HG03565 (cell line): ENCODE data around the gene CCDC146.
"Not testable (repeated sequence)": the region's sequence is repeated elsewhere in the genome, so short reads cannot be mapped to it uniquely, and the experiment has no call there.

Source experiments
- ATAC-seq: cut with Tn5 transposase; IDR thresholded peaks from one replicate; pipeline ENCODE4 v1.9.1; 2021; ENCODE audit warnings: mild to moderate bottlenecking, moderate library complexity; ENCODE audit not compliant: unreplicated experiment

Gene CCDC146

DNA sequence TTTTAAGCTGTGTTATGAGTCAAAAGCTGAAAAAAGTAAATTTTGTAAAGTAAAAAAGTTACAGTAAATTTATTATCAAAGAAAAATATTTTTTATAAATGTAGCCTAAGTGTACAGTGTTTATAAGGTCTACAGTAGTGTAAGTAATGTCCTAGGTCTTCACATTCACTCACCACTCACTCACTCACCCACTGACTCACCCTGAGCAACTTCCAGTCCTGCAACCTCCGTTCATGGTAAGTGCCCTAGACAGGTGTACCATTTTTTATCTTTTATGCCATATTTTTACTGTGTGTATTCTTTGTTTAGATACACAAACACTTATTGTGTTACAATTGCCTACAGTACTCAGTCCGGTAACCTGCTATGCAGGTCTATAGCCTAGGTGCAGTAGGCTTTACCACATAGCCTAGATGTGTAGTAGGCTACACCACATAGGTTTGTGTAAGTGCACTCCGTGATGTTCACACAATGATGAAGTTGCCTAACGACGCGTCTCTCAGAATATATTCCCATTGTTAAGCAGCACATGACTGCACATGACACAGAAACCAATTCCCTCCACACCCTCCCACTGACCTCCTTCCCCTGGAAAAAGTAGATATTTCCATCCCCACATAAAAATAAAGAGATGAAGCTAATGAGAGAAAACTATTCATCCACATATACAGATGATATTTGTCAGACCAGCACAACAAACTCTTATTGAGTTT lies 122.0 kb downstream of the CCDC146 start:
- no peak for ATAC-seq

DNA sequence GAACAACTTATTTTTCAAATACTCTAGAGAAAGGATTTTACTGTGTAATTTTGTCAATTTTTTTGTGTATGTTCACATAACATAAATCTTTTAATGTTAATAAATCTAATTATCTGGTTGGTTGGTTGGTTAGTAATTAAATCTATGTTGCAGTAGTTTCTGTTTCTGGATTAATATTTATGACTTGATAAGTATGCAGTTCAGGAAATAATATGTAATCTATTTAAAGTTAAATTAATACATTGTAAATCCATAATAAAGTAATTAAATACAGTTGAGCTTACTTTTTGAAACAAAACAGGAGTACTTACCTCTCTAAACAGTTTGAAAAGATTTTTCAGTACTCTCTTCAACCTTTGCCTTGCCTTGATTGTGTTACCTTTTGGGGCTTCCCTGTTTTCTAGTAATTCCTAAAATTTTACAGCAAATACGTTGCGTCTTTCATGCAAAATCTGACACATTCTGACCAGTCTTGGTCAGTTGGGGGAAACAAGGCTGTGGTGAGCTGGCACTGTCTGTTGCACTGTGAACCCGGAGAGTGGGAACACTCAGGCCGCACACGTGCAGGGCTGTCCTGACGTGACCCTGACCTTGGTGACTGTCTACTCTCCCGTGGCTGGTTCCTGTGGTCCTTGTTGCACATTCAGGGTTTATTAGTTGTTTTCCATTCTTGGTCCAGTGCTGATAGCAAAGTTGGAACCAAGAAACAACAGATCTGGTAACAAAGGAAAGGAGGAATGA lies 122.8 kb downstream of the CCDC146 start:
- ATAC-seq: no peak

DNA sequence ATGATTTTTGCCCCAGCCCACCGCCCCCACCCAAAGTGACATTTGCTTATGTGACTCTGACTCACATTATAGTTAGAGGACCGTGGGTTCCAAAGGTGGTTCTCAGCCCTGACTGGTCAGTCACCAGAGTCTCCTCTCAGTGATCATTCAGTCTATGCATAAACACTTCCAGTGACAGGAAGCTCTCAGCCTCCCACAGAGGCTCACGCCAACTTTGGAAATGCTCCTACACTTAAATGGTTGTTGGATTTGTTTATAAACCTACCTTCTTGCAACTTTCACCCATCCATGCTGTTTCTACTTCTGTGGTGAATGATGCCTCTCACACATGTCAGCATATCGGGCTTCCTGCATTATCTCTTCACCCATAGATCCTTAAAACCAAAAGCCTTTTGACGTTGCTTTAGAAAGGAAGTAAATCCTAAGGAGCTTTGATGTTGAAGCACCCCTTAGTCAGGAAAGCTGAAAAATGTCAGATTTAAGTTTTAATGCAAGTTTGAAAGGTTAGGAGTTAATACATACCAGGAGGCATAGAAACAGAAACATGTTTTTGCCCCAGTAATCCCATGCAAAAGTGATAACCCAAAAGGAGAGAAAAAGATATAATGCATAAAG lies 123.7 kb downstream of the CCDC146 start:
- no peak for ATAC-seq

DNA sequence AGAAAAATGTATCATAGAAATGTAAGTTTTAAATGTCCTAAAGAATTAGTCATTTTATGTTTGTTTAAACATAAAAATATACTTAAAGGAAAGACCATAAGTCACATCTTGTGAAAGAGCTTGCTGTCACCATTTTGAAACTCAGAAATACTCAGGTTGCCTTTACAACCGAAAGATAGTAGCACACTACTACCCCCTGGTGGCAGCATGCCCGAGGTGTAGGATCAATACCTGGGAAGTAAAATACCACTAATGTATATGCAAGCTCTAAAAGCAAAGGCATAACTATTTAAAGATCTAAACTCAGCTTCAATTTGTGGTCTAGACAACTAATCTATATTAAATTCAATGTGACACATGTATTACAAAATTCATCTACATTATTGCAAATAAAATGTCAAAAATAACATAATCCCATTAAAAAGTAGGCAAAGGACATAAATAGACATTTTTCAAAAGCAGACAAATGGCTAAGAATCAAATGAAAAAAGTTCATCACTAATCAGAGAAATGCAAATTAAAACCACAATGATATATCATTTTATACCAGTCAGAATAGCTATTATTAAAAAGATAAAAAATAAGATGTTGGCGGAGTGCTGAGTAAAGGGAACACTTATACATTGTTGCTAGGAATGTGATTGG lies 124.9 kb downstream of the CCDC146 start:
- no peak for ATAC-seq

DNA sequence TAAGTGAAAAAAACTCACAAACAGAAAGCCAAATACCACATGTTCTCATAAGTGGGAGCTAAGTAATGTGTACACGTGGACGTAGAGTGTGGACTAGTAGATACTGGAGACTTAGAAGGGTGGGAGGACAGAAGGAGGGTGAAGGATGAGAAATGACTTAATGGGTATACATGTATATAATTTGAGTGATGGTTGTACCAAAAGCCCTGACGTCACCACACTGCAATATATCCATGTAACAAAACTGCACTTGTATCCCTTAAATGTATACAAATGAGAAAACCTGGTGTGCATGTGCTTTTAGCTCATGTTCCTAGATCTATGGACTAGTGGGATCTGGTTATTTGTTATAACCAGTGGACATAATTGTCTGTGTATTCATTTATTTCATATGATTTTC lies 125.7 kb downstream of the CCDC146 start:
- no peak for ATAC-seq

DNA sequence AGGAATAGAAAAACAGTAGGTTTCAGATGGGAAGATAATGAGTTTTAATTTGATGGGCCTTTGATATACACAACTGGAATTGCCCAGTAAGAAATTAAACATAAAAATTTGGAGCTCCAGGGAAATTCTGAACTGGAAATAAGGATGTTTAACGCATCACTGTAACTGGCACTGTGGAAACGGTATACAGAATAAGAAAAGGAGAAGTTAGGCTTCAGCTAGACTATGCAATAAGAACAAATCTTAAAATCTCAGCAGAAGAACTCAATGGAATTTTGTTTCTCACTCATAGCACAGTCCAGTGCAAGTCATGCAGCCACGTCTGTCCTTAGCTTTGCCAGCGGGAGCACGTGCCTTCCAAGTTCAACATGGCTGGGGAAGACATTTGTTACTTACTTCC lies 130.1 kb downstream of the CCDC146 start:
- no peak for ATAC-seq

DNA sequence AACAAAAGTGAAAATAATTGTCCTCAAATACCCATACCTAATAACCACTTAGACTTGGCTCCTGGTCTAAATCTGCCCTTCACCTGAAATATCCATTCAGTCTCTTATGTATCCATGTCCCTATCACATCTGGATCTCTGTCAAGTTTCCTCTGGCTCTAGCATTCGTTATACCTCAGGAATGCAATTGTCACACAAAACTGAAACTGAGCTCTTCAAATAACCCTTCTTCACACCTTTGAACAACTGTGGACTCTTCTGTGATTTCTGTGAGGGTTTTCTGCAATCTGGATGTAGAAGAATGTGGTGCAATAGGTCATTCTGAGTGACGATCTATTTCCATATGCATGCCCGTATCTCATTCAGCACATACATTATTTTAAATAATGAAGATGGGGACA lies 130.7 kb downstream of the CCDC146 start:
- no peak for ATAC-seq

DNA sequence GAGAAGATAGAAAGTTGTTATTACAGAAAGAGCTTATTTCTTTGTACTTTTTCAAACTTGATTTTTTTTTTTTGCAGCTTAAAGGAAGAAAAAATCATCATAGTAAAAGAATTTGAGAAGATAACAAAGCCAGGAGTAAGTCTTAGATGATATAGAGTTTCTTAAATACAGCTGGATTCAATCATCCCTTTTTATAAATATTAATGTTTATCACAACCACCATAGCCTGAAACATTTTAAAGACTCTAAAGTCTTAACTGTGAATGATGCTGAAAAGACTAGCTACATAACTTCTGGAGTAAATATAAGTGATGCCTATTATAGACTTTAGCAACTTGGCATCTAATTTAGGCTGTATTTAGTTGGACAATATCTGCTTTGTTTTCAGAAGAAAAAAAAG lies 132.0 kb downstream of the CCDC146 start:
- ATAC-seq: no peak

DNA sequence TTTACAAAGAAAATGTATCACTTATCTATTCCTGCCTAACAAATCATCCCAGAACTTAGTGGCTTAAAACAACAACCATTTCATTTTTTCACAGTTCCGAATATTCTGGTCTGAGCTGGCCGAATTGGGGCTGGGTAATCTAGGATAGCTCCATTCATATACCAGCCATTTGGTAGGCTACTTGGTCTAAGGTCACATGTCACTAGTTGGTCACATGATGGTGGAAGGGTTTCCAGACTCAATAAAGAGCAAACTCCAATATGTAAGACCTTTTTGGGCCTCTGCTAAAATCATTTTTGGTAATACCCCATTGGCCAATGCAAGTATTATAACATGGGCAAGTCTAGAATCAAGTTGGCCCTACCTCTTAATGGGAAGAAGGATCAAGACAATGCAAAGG lies 132.5 kb downstream of the CCDC146 start:
- no peak for ATAC-seq

DNA sequence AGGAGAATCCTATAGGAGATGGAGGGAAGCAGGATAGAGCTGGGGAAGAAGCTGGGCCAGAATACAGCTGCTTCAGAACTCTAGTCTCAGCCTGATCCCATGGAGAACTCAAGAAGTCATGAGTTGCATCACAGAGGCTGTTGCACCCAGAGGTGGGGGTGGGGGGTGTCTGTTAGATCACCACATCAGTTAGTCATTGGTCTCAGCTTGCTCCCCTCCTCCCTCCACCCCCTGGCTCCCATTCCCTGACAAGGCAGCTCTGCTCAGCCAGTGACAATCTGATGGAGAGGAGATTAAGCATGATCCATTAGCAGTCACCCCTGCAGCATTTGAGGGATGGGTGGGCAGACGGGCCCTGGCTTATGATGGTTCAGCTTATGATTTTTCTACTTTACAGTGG lies 135.6 kb downstream of the CCDC146 start:
- no peak for ATAC-seq

DNA sequence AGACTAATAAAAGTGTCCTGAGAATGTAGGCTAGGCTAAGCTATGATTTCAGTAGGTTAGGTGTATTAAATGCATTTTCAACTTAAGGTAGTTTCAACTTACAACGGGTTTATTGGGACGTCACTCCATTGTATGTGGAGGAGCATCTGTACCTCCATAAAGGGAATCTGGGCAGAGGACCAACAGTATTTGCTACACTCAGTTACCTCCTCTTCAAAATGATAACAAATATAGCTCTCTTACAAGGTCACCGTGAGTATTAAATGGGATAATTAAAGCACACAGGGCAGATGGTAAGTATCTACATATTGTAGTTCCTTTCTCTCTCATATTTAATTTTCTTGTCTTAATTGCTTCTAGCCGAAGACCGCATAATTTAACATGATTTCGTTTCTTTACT lies 136.2 kb downstream of the CCDC146 start:
- no peak for ATAC-seq

DNA sequence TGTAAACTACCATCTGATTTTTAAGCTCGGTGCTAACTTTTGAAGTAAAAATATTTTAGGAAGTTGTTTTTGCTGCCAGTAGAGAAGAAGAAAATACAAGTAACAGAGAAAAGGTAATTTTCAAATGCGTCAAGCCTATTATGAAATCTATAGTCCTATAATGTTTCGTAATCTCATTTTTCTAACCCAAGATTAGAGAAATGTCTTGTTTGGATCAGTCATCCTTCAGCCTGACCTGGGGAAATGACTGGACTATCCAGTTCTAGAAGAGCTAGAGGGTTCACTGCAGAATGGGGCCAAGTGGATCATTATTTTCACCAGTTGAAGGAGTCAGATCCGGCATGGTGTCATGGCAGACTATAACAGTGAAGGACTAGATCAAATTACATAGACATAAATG lies 139.9 kb downstream of the CCDC146 start:
- no peak for ATAC-seq

DNA sequence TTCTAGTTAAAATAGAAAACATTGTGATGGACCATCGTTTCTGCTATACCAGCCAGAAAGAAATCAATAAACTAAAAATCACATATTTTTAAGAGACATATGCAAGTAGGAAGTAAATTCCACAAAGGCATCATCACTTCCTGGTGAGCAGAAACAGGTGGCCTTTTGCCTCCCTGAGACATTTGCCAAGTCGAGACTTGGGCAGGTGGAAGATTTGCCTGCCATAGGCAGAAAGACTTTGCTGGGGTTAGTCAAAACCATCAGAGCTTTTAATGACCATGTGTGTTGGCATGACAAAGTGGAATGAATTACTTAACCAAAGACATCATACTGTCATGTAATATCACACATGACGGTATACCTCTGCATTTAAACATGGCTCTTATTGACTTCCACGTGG lies 143.3 kb downstream of the CCDC146 start:
- ATAC-seq: no peak

DNA sequence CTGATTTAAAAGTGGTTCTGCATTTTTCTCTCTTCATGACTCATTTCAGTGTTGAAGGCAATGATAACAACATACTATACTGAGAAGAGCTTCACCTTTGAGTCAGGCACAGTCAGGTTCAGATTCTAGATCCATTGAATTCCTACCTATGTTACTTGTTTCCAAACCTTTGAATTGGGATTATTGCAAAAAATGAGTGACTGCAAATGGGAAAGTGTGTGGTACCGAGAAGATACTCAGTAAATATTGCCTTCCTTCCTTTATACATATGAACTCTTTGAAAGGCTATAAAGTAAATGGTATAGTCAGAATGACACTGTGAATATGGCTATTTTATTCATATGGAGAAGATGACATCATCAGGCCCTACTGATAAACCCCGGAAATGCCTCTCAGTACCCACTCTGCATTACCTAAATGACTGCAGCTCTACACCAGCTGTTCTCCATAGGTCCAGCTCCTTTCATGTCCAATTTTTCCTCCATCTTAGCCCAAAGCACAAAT lies 143.9 kb downstream of the CCDC146 start:
- ATAC-seq: peak; percentile 94

DNA sequence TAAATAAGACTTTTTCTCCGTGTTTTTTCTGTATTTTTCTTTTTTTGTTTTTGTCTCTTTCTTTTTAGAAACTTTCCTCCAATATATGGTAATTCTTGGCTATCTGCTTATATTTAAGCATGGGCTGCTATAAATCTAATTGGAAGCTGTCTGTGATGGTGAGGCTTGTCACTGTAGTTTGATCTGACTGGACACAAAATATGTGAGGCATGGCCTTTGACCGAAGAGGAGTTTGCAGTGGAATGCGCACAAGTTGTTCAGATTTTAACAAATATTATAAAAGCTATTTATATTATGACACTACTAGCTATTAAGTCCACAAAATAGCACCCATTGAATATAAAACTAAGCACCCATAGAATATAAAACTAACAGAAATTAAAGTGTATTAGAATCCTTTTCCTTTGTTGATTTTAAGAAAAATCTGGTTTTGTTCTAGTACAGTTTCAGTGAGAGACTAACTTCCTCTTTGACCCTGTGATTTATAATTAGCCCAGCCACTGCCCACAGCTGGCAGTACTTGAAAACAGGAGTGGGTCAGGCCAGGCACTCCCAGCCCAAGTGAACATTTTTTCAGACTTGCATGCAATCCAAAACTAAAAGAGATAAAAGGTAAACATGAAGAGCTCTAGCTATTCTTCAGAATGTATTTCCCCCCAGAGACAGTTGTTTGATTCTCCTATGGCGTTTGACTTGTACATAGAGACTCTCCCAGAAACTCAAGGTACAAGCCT lies 147.1 kb downstream of the CCDC146 start:
- peak; percentile 34 for ATAC-seq

DNA sequence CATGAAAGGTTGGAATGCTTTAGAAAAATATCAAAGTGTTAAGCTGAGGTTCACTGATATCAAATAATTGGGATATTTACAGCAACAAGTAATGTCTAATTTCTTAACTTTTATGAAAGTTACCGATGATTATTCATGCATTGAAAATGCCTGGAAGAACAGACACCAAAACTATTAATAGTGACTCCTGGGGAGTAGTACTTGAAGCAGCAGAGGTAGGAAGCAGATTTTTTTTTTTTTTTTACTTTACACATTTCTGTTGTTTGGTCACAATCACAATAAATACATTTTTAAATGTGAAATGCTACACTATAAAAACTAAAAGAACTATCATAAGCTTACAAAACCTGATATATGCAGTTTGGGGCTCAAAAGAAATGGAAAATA lies 147.7 kb downstream of the CCDC146 start:
- no peak for ATAC-seq

DNA sequence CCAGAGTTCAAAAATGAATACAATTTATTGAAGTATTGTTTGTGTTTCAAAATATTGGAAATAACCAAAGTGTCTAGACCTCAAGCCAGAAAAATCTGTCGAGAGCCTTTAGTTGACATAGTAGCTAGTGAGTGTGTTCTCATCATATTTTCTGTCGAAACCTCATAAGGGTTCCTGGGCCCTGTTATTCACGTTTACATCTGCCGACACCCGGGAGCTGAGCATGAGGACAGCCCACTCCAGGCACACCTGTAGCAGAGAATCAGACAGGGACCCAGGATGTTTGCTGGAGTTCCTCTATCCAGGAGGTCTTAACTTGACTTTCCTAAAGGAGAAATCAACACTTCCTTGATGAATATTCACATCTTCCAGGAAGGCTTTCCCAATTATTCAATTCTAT lies 149.4 kb downstream of the CCDC146 start:
- ATAC-seq: no peak

DNA sequence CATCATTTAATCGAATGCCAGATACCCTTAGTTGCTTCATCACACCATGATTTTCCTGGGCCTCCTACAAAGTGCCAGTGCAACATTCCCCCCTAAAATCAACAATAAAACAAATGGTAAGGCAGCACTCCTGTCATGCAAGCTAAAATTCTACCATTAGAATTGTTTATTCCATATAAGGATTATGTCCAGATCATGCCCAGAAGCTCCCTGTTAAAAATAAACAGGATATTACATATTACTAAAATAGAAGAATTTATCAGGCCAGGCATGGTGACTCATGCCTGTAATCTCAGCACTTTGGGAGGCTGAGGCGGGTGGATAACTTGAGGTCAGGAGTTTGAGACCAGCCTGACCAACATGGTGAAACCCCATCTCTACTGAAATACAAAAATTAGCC lies 153.2 kb downstream of the CCDC146 start:
- not testable (repeated sequence) for ATAC-seq

DNA sequence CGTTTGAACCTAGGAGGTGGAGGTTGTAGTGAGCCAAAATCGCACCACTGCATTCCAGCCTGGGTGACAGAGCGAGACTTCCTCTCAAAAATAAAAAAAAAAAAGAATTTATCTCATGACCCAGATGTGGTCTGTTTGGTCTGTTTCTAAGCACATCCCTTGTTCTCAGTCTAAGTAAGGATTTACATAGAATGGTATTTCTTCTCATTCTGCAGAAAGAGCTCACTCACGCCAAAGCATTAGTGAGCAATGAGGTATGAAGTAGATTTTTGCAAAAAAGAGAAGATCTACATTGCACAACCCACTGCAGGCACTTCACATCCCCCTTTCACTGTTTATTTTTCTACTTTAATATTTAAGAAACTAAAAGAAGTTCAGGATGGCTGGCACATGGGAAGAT lies 153.7 kb downstream of the CCDC146 start:
- ATAC-seq: no peak

DNA sequence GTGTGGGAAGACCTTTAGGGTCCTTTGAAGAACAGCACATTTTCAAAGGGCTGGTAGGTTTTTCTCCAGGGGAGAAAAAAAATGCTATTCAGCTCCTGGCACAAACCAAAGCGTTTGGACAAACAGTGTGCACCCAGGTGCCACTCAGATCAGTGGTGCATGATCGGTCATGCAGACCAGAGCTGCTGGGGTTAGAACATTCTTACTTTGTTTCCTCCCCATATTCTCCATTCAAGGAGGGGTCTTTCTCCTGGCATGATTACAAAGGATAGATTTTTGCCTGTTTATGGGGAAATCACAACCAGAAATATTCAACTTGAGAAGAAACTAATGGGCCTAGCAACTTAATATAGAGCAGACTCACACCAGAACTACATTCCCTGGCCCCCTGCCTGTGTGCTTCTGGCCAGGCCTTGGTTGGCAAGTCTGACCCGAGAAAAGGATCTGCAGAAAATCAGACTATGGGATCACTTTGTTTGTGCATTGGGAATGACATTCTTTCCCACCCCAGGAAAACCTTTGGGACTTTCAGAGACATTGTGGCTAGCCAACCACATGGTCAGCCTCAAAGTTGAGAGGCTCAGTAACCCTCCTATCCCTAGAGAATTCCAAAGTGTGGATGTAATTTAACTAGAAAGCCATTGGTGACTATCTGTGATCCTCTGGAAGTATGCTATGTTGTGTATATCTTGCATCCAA lies 159.5 kb downstream of the CCDC146 start:
- ATAC-seq: no peak
